Activated effector memory CD4-positive, alpha-beta T cell treated with anti-CD3 and anti-CD28 coated beads, Interleukin-2, amount 50 U/mL, for 16 hours (primary cell): ENCODE data around the gene HLA-DPA1.
A peak's percentile ranks its signal among the peaks of the same experiment; 100 is the strongest.
"Not testable (repeated sequence)": the region's sequence is repeated elsewhere in the genome, so short reads cannot be mapped to it uniquely, and the experiment has no call there.

Experiments
- DNase-seq: peaks from one replicate; pipeline ENCODE4 v3.0.0-alpha.2; 2020

The HLA-DPA1 gene

DNA sequence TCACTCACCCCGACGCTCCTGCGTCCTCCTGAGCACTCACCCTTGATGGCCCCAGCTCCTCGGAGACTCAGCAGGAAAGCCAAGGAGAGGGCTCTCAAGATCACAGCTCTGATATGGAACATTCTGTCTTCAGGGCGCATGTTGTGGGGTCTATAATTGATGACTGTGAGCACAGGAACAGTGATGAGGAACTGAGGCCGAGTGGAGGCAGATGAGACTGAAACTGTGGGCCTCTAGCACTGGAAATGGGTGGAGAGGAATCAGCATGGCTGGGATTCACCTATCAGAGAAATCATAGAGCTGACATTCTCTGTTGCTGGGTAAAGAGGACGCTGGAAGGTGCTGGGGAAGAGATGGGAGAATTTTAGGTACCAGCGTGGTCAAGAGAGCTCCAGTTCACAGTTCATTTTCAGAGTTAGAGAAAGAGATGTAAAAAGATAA is at the start of gene HLA-DPA1:
HLA-DPA1 (minus strand) TSS at position 219 of the 441 bp plus-strand sequence.
- peak; percentile 73 for DNase-seq

DNA sequence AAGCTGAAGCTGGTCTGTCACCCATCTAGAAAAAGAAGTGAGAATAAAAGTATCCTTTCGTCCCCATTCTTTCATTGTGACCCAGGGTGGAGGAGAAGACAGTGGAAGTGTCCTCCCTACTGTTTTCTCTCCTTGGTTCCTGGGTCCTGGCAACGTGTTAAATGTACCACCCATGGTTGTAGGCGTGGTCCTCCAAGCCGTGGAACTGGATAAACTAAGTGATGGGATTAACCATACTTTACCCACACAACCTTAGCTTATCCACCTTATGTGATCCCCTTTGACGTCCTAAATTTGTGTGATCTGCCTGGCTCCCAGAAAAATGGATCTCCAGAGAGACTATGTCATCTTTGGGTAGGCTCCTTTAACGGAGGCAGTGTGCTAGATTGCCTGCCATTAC is 49.7 kb upstream of the HLA-DPA1 start:
- no peak for DNase-seq

DNA sequence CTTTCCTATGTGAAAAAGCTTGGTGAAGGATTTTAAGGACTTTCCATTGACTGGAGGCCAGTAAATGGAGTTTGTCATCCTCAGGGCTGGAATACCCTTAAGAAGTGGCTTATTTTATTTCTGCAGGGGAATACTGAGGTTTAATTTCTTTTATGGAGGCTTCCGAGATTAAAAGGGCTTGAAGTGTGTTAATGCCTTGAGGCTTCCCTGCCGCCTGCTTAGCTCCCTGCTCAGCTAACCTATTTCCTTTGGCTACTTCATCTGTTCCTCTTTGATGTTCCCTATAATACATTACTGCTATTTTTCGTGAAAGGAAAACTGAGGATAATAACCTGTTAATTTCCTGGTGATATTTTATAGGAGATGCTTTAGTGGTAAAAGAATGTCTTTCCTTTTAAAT is 46.6 kb upstream of the HLA-DPA1 start:
- DNase-seq, result no peak

DNA sequence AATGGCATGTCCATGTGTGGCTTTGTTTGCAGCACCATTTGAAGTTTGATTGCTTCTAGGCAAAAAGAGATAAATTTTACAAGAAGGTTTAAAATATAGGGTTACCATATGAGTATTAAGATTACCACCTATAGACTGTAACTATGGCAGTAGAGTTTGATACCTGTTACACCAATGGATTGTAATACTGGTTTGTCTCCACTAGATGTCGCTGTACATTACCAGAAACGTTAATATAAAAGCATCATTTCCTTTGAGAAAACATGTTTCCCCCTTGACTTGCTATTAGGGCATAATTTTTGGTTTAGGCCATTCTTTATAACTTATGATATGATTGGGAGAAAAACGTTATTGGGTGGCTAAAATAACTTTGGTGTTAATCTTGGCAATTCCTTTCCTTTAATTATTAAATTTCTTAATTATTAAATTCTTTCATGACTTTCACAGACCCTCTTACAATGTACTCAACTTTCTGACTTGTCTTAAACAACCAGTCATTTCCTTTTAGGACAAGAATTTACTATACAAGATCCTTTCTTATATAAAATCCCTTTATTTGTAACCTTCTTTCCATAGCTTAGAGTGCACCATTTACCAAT is 45.2 kb upstream of the HLA-DPA1 start:
- no peak for DNase-seq

DNA sequence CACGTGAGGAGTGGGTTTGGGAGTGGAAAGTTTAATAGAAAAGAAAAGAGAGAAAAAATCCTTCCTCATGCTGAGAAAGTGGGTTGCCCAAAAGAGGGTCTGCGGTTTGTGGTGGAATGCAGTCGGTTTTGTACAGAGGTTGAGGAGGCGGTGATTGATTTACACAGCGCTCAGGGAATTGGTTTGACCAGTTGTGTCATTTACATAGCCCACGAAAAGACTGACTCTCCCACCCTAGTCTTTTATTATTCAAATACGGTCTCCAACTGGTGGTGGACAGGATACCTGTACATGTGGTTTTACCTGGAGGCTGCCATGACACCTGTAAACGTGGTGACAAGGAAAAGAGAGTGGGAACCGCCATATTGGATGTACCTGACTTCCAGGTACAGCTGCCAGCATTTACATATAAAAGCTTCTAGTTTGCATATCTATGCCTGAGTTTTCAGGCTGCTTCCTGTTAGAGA is 44.4 kb upstream of the HLA-DPA1 start:
- no peak for DNase-seq

DNA sequence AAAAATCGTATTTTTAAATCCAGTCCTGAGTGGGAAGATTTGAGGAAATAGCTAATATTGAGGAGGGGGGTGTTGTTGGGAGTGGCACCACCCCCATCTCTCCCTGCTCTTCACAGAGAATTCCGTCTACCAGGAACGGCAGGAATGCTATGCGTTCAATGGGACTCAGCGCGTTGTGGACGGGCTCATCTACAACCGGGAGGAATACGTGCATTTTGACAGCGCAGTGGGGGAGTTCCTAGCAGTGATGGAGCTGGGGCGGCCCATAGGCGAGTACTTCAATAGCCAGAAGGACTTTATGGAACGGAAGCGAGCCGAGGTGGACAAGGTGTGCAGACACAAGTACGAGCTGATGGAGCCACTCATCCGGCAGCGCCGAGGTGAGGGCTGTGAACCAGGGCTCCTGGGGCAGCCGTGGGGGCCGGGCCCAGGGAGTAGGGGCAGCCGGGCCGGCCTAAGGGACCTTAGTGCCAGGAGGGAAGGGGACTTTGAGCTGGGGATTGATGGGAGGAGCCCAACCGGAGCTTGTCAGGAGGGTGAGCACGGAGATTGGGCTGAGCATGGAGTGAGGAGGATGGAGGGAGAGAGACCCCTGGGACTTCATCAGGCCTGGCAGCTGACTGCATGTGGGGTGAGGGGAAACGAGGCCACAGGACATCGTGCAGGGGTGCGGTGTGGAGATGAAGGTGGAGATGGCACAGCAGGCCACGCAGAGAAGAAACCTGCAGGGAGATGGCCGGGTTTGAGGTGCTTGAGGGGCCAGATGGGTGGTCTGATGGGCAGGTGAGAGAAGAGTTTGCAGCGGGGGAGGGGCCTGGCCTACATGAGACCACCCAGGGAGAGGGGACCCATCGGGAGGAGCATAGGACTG is 43.6 kb upstream of the HLA-DPA1 start:
- DNase-seq, result peak; percentile 64

DNA sequence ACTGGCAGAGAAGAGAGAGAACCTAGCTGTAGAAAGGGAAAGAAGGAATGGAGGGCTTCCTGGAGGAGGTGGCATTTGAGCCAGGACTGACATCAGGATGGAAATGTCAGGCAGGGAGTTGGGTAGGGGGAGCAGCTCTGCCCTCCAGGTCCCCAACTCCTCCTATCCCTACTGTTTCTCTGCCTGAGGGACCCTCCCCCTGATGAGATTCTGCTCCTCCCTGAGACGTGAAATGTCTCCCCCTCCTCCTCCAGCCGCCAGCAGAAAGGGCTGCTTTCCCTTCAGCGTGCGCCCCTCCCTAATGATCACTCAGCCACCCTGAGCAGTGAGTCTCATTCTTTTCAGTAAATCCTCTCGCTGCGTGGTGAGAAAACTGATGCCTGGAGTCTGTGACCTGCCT is 43.0 kb upstream of the HLA-DPA1 start:
- DNase-seq, result no peak

DNA sequence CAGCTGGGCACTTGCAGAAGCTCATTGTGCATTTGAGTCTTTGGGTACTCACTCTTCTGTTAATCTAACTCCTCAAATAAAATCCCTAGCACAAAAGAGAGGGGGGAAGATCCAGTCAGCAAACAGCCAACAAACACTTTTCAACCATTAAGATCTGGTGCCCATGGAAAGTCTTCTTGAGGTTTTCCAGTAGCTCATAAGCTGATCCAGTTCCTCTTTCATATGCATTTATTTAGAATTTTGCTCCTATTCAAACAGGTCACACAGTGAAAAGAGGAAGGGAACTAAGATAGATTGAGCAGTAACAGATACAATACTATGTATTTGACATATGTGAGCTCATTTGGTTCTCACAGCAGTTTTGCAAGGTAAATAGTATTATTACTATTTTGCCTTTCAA is 41.0 kb upstream of the HLA-DPA1 start:
- no peak for DNase-seq

DNA sequence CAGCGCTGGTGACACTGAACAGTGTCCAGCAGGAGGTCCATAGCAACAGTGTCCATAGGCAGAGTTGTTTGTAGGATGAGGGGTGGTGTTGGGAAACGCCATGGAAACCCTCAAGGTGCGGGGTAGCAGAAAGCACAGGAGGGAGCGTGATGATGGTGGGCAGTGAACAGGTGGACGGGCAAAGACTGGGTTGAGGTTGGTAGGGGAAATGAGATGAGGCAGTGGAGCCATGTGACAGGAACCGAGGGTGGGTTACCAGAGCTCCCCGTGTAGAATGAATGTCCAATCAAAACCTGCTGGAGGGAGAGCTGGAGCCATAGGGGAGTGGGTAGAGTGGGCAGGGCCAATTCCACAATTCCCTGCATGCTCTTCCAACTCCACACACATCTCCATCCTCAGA is 40.3 kb upstream of the HLA-DPA1 start:
- DNase-seq, result no peak

DNA sequence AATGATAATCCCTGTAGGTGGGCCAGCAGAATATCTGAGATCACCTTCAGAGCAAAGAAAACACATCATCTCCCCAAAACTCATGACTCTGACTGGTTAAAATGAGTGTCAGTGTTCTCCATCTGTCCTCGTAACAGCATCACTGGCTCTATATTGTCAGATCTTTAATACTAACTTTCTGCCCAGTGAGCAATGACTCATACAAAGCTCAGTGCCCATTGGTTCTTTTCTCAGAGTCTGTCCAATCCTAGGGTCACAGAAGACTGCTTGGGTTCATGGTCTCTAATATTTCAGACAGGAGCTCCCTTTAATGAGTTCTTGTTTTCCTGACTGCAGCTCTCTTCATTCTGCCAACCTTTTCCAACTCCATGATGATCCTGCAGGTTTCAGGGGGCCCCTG is 38.7 kb upstream of the HLA-DPA1 start:
- no peak for DNase-seq

DNA sequence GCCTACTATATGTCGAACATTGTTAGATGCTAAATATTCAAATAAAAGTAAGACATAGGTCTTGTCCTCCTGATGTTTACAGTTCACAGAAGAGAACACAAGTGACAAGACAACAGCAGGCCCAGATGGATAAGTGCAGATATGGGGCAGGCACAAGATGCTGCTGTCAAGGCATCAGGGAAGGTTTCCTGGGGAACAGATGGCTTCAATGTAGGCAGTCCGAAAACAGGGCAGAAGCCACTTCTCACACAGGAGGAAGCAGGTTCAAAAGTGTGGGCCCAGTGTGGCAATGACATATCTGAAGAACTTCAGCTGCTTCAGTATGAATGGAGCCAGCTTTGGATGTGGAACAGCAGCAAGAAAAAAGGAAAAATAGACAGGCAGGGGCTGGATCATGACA is 34.9 kb upstream of the HLA-DPA1 start:
- DNase-seq, result no peak

DNA sequence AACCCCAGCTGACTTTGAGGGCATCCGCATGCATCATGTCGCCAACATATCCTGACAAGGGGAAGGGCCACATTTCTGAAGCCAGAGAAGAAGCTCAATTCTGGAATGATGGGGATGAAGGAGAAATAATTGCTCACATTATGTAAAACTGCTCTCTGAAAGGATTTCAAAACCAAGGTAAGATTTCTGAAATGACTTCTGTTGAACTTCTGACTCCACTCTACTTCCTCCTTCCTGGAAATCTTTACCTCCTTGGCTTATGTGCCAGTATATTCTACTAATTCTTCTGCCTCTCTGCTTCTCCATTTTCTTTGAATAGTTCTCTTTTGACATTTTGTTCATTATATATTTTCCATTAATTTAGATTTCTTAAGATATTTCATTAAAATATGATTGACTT is 34.2 kb upstream of the HLA-DPA1 start:
- no peak for DNase-seq

DNA sequence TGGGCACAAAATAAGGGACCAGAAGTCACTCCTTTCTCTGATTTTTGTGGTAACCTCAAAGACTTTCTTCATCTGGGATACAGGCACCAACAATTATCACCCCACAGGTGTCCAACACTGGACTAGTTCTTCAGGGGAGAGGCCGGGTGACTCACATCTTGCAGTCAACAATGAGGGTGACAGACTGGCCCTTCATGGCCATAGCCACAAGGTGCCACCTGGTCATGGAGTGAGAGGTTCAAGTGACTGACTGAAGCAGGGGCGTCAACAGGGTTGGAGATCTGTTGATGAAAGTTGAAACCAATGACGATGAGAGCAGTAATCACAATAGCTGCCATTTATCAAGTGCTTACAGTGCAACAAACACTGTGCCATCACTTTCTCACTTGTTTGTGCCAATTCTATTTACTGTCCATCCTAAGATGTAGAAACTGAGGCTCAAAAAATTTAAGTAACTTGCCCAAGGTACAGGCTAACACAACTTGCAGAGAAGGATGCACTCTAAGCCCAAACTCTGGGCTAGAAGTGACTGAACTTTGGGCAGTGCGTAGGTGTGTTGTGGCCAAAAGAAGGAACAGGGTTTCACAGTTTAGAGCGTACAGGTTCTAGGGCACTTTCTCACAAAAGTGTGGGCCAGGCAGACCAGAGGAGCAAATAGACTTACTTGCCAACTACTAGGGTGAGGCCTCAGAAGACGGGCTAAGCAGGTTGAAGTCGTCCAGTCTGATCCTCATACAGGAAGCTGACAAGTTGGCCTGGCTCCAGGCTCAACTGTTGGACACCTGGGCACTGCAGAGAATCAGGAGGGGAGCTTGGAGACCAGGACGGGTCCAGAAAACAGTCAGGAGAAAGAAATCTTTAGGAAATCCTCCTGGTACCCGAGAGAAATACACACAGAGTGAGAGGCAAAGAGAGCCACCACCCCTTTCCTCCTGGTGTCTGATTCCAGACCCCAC is 32.7 kb upstream of the HLA-DPA1 start:
- no peak for DNase-seq

DNA sequence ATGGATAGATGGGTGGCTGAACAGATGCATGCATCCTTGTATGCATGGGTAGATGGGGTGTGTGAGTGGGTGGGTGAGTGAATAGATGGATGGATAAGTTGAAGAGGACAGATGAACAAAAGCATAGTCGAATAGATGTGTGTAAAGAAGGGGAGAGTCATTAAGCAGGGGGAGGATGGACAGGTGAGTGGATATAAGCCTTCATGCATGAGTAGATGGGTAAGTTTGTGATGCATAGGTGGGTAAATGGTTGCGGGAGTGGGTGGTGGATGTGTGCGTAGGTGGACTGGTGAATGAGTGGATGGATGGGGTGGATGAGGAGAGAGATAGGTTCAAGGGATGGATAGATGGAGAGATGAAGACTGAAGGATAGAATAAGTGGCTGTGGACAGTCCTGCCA is 31.9 kb upstream of the HLA-DPA1 start:
- no peak for DNase-seq

DNA sequence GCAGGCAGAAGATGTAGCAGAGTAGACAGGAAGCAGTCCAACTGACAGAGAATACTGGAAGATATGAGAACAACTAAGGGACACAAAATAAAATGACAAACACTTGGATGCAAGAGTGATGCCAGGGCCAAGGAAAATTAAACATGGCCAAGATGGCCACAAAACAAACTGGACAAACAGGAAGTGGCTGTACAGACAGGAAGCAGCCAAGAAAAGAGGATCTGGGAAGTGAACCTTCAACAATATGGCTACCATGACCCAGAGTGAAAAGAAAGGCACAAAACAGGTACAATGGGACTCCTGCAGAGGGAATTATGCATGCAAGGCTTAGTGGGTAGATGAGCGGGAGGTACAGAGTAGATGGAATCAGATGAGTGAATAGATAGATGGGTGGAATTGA is 31.4 kb upstream of the HLA-DPA1 start:
- DNase-seq, result no peak

DNA sequence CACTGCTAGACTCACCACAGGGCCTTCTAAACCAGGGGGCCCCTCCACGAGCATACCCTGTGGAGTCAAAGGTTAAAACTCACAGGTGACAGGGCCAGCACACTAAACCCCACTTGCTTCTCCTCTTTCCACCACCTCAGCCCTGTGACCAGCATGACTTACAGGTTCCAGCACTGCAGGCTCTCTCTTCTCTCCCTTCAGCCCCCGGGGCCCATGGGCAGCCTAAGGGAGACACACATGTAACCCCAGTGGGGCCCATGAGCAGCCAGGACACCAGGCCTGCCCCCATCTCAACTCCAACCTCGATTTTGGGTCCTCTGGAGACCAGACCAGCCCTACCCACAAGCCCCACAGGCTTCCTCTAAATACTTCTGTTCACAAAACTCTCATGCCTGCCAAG is 30.3 kb upstream of the HLA-DPA1 start:
- DNase-seq, result no peak

DNA sequence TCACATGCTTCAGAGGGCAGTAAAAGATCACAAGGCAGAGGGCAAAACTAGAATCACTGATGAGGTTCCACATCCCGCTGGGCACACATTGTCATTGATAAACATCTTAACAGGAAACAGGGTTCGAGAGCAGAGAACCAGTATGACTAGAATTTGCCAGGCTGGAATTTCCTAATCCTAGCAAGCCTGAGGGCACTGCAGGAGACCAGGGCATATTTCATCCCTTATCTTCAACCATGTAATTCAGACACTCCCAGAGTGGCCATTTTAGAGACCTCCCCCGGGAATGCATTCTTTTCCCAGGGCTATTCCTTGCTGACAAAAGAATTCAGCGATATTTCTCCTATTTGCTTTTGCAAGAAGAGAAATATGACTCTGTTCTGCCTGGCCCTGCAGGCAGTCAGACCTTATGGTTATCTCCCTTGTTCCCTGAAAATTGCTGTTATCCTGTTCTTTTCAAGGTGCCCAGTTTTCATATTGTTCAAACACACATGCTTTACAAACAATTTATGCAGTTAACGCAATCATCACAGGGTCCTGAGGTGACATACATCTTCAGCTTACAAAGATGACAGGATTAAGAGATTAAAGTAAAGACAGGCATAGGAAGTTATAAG is 27.8 kb upstream of the HLA-DPA1 start:
- not testable (repeated sequence) for DNase-seq

DNA sequence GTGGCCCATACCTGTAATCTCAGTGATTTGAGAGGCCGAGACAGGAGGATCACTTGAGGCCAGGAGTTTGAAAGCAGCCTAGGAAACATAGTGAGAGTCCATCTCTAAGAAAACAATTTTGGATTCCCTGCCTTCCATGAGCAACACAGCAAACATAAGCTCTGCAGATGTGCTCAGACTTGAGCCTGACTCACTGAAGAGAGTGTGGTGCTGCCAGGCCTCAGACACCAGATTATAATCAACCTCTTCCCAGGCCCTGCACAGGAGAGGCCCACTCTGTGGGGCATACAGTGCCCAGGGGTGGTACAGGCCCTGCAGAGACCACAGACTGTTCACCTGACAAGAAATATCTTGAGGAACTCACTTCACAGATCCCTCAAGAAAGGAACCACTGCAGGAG is 22.2 kb upstream of the HLA-DPA1 start:
- no peak for DNase-seq

DNA sequence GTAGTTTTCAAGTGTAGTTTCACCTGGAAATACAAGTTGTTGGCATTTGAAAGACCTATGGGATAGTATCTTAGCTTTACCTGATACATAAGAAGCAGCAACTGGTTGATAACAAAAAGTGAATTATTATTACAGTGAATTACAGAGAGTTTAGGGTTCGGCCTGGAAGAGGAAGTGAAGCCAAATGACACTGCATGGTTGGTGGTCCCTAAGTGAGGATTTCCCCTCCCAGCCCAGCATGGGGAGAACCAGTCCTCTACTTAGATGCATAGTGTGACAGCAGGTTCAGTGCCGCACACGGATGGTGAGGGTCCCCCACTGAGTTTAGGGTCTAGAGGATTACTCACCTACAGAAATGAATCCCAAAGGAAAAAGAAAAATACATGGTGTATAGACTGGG is 20.4 kb upstream of the HLA-DPA1 start:
- DNase-seq, result no peak

DNA sequence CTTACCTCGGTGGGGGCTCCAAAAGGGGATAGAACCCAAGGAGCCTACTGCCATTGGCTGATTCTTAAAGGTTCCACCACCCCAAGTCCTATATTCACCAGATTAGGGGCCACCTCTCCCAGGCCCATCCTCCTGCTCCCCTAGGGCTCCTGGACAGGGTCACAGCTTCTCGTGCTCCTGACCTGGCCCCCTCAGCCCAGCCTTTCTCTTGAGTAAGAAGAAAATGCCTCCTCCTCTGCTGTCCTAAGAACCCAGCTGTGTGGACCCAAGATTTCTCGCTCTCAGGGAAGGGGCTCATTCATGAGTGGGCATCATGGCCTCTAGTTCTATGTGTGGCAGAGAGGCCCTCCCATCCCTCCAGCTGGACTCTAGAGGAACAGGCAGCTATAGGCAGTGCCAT is 18.9 kb upstream of the HLA-DPA1 start:
- no peak for DNase-seq

DNA sequence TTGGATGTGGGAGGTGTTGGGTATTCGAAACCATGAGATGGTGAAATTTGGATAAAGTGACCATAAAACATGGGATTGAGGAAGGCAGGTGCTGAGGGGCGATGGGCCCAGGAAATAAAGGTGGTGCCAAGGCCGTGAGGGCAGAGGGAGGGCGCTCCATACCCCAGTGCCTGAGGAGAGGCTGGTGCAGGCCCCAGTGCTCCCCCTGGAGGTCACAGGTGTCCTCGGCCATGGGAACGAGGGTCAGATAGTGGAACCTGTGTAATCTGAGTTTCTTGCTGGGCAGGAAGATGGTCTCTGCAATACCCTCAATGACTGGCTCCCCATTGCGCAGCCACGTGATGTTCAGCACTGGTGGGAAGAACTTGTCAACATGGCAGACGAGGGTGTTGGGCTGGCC is 18.5 kb upstream of the HLA-DPA1 start:
- DNase-seq, result peak; percentile 84

DNA sequence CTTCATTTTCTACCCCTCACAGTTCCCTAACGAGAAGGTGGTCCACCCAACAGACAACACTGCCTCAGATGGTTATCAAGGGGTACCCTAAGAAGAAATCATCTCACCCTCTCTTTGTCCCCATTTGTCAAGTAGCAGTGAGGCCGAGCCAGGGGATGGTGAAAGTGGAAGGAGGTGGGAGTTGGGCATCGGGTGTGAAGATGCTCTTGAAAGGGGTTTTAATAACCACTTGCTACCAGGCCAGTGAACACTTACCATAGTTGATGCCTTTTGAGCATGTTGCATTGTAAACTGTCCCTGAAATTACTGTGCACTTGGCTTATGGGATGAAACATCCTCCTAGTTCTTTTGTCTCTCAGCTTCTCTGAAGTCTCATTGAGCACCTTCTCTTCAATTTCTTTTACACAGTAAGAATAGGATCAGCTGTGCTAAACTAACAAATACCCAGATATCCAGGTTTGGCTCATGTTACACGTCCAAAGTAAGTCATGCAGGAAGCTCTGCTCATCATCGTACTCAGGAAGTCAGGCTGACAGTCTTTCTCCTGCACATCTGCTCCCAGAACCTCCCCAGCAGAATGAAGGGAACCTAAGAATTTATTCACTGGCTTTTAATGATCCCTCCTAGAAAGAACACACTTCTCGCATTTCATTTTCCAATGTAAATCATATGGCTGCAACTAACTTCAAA is 15.6 kb upstream of the HLA-DPA1 start:
- DNase-seq, result no peak
